Ovary (tissue), 10 donors: Measurements from ENCODE around the gene TCF7L1. TPM values are rescaled to one million over a fixed set of nuclear protein-coding genes. Genes with fewer than 3 reads are reported as not detected.

Experiments
- DNase-seq, 5 donors: peaks; one replicate each; pipeline ENCODE4 v3.0.0-alpha.2; 2019 to 2020
- H3K27ac ChIP-seq, 2 donors: fragments of 200-600 bp; one replicate each; pipeline versions ENCODE4 v1.5.1 to v1.8.0; 2019 to 2022
- H3K27me3 ChIP-seq: fragments of 200-600 bp; one replicate; pipeline ENCODE4 v1.8.0; 2022
- H3K36me3 ChIP-seq: fragments of 200-600 bp; sonication (generic); one replicate; pipeline ENCODE4 v1.5.1; 2019
- H3K4me1 ChIP-seq: one replicate; pipeline ENCODE4 v1.8.1; 2013; ENCODE audit warnings: mild to moderate bottlenecking, moderate library complexity; ENCODE audit not compliant: insufficient read depth
- H3K4me3 ChIP-seq: fragments of 200-600 bp; sonication (generic); one replicate; pipeline ENCODE4 v1.5.1; 2017
- H3K9me3 ChIP-seq, 2 donors: fragments of 200-600 bp in 1 of 2; sonication (generic) in 1 of 2; one replicate each; pipeline versions ENCODE4 v1.5.1 to v1.8.1; 2013 to 2019; ENCODE audit warnings: mild to moderate bottlenecking in 1 of 2, moderate library complexity in 1 of 2
- CTCF ChIP-seq, 3 donors: fragments of 450-650 bp in 2 of 3; fragments of 200-600 bp in 1 of 3; IDR thresholded peaks; one replicate each; pipeline versions ENCODE4 v1.5.1 to v1.8.0; 2016 to 2022; ENCODE audit warnings: antibody characterized with exemption in 3 of 3, mild to moderate bottlenecking in 1 of 3
- EP300 ChIP-seq: sonication (generic); formaldehyde crosslinking; IDR thresholded peaks from one replicate; pipeline ENCODE4 v1.6.1; 2017; ENCODE audit warnings: antibody characterized with exemption
- POLR2A ChIP-seq: fragments of 450-650 bp; IDR thresholded peaks from one replicate; pipeline ENCODE4 v1.6.1; 2017; ENCODE audit warnings: antibody characterized with exemption, mild to moderate bottlenecking, moderate library complexity
- WGBS, 3 donors: extraction: QIAGEN DNeasy Blood & Tissue Kit in 1 of 3; methylation state at CpG; one replicate each; pipeline versions ENCODE4 v1.1.5 to v1.1.7; 2013 to 2017; 5-methylcytosine and 5-hydroxymethylcytosine counted together
- intact Hi-C, 4 donors: fragments of 100-400 bp; cut with DNase I; formaldehyde crosslinking; loops; one replicate each; pipeline versions ENCODE4 v1.11.0 to v1.15.1; 2022 to 2023
- long read RNA-seq, 3 donors: library from polyadenylated mRNA in 2 of 3; unstranded in 2 of 3; transcript quantifications; one replicate each; pipeline ENCODE4 v2.0.0 and lab custom pipeline, GENCODE V29; 2021 to 2026
- polyA plus RNA-seq, 2 donors: library from polyadenylated mRNA; stranded (reverse); fragments of 200-250 nt in 1 of 2; fragments of 350-450 nt in 1 of 2; fragmentation: Illumina TruSeq in 1 of 2; extraction: RNeasy Lipid Tissue Mini Kit (QIAGEN cat#74804) in 1 of 2; gene quantifications; one replicate each; pipeline ENCODE4 v1.2.3, GENCODE V29; 2013 to 2014
- total RNA-seq, 7 donors: library from RNA; depleted of rRNA in 2 of 7; stranded (reverse); fragments of >200 nt in 2 of 7; fragmentation: NEBNext Ultra II Directional in 3 of 7; extraction: Animal tissue kit (Norgen Biotek cat#: 25700) in 3 of 7; gene quantifications; one replicate each; pipeline versions ENCODE4 v1.1.0 to v1.2.4, GENCODE V29; 2016 to 2023
- donor health status: DM: no; HTN: no; CAD: no; lungs with moderate emphysema.
- donor health status: DM: no; HTN: no; CAD: no.
- donor health status: Bipolar disorder and iron deficiency.
- donor health status: DM: yes; HTN: yes; CAD: no.
- donor health status: DM: no; HTN: no; CAD: no.
- donor health status: DM: yes; HTN: yes; CAD: no.

Gene TCF7L1
- total RNA-seq (10 to 100 TPM in 5 of 7 donors, 1 to 10 TPM in 2; 5.2 to 29.8 (median 24.1) TPM), polyA plus RNA-seq (10 to 100 TPM; 17.2 to 23.9 TPM)
- long read RNA-seq, donor 1, partial matches to known transcripts: 5 of 17 reads
- long read RNA-seq, donor 1, other reads (novel, unspliced or antisense): 9 of 17 reads
- long read RNA-seq, donor 2, transcript TCF7L1-201 (12 exons, 2,968 nt): major isoform, 9 of 17 reads
- long read RNA-seq, donor 2, partial matches to known transcripts: 8 of 17 reads
- long read RNA-seq, donor 2, other reads (novel, unspliced or antisense): 0 of 17 reads
- long read RNA-seq, donor 3, transcript TCF7L1-201 (12 exons, 2,968 nt): major isoform, 7 of 24 reads
- long read RNA-seq, donor 3, partial matches to known transcripts: 10 of 24 reads
- long read RNA-seq, donor 3, other reads (novel, unspliced or antisense): 7 of 24 reads

- Histone ChIP-seq H3K9me3 (no peaks in the 10 kb centered on the region), H3K4me3 (peak within 1 kb of the TSS; percentile 79), H3K36me3 (no peaks in the 10 kb centered on the region), H3K4me1 (peaks cover 1% of the 10 kb centered on the region), H3K27ac (peak within 1 kb of the TSS; percentile 72 to 95), H3K27me3 (no peaks in the 10 kb centered on the region)
- intact Hi-C loops: loop anchor here (5.0 to 10.0 kb wide), 5 partner anchors 66 to 422 kb away; no protein-coding TSS in a partner anchor
- TF ChIP-seq CTCF (IDR thresholded peaks at IDR 0.05) (peak; percentile 84 to 90 (median 86)), EP300 (no peak), POLR2A (peak; percentile 22)
- 0 to 1% (median 1%) methylated on average over 57 to 90 of the region's 91 CpGs for WGBS, 3 donors
- peak; percentile 88 to 93 (median 91) for DNase-seq
These were observed at the start of gene TCF7L1 for GRCh38 chr2:85132834-85133637. TCF7L1 (plus strand) TSS chr2:85133392; CDS start chr2:85133685, 293 bp downstream.

- Histone ChIP-seq H3K27ac (no peak overlapping the region), H3K36me3 (no peaks in the 10 kb centered on the region), H3K27me3 (no peaks in the 10 kb centered on the region), H3K4me1 (no peaks in the 10 kb centered on the region), H3K9me3 (peaks cover 0 to 5% of the 10 kb centered on the region in 2 donors), H3K4me3 (no peak overlapping the region)
- no peak for TF ChIP-seq EP300
- TF ChIP-seq POLR2A: no peak
- TF ChIP-seq CTCF (IDR thresholded peaks at IDR 0.05): no peak
- 72 to 75% (median 73%) methylated on average over 3 of the region's 3 CpGs for WGBS, 3 donors
- DNase-seq: no peak
- intact Hi-C loops: no loop called here
These were observed 47.6 kb upstream of the TCF7L1 start for GRCh38 chr2:85085563-85085962.

- TF ChIP-seq EP300: no peak
- TF ChIP-seq CTCF (IDR thresholded peaks at IDR 0.05): no peak
- no peak for TF ChIP-seq POLR2A
- no peak for DNase-seq
- Histone ChIP-seq H3K4me1 (no peaks in the 10 kb centered on the region), H3K27me3 (no peaks in the 10 kb centered on the region), H3K9me3 (no peaks in the 10 kb centered on the region), H3K27ac (no peak overlapping the region), H3K36me3 (no peaks in the 10 kb centered on the region), H3K4me3 (no peak overlapping the region)
- WGBS, 3 donors: 80 to 85% (median 82%) methylated on average over 5 of the region's 5 CpGs
- intact Hi-C loops: no loop called here
These were observed 45.7 kb upstream of the TCF7L1 start for GRCh38 chr2:85087541-85087940.

- H3K9me3 ChIP-seq: no peaks in the 10 kb centered on the region
- no peaks in the 10 kb centered on the region for H3K27me3 ChIP-seq
- no peak overlapping the region for H3K27ac ChIP-seq
- no peaks in the 10 kb centered on the region for H3K4me1 ChIP-seq
- H3K36me3 ChIP-seq: no peaks in the 10 kb centered on the region
- WGBS, 3 donors: 92 to 97% (median 93%) methylated on average over 2 of the region's 2 CpGs
- intact Hi-C loops: no loop called here
- no peak for TF ChIP-seq EP300
- no peak for TF ChIP-seq POLR2A
- no peak overlapping the region for H3K4me3 ChIP-seq
- DNase-seq: no peak
These were observed 44.3 kb upstream of the TCF7L1 start for GRCh38 chr2:85088921-85089320.
